GM18858 (cell line): ENCODE results near the gene COPS7A.
A peak's percentile ranks its signal among the peaks of the same experiment; 100 is the strongest.

Experiments
- ATAC-seq: cut with Tn5 transposase; IDR thresholded peaks from one replicate; pipeline ENCODE4 v1.9.1; 2021; ENCODE audit not compliant: unreplicated experiment

Gene COPS7A

DNA sequence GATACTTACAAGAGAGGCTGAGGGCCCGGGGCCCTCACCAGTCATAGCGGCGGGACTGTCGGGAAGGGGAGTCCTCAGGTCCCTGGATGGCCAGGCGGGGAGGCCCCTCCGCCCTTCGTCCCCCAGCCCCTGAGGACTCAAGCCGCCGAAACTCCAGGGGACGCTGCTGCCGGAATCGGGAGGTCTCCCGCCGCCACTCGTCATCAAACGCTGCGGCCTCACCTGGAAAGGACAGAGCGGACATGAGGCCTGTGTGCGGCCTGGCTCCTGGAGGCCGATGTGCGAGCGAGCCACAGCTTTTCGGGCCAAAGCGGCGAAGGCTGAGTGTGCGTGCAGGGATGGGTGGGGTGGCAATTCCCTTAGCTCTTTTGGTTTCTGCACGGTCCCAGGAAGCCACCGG lies 24.9 kb downstream of the COPS7A start:
- ATAC-seq = no peak

- no peak for ATAC-seq
Measured at GRCh38 chr12:6750506-6750905, 26.7 kb downstream of the COPS7A start.

DNA sequence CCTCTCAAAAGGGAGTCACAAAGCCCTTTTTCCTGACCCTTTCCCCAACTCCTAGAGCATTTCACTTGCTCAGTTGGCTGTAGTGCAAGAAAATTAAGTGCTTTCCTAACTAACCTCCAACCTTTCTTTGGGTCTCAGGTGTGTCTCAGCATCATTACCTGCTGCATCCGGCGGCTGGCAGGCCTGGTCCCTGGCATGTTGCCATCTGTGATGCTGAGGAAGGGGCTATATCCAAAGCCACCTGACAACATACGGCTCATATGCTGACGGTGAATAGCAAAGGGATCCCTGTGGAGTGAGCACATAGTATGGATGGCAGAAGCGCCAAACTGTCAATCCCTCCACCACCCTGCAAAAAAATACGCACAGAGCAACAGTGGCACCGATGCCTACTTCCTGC lies 27.9 kb downstream of the COPS7A start:
- ATAC-seq = no peak

DNA sequence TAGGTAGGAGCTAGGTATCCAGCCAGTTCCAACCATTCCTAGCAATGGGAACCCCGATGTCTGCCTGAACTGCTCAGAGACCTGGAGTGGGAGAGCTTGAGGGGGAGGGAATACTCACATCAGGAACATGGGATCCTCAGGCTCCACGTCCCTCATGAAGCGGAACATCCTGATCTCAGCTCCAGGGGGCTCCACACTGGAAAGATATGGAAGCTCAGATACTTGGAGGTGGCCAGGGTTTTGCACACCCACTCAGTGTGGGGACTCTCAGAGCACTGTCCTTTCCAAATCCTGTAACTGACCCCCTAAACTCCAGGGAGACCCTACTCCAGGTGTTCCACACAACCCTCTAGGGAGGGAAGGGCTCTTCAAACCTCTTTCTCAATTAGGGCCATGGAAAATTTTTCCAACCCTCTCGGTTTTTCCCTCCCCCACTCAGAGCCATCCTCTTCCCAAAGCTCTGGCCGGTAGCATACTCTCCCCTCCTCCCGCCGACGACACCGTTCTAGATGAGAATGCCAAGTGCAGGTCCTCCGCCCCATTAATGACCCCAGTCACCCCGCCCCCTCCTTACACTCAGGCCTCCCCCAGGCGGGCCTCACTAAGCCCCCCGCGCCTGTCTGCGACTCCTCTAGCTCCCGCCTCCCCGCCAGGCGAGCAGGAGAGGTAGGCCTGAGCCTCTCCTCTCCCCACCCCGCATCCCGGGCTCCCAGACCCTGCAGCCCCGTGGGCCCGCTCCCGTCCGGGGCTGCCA lies 28.5 kb downstream of the COPS7A start:
- ATAC-seq = no peak

GRCh38 chr12:6752921-6753771 lies 29.3 kb downstream of the COPS7A start, which contains the start of gene MLF2:
TSS of gene MLF2 (minus strand) at chr12:6753141. CDS start at chr12:6752334, 807 bp downstream.
- peak; percentile 87 for ATAC-seq

DNA sequence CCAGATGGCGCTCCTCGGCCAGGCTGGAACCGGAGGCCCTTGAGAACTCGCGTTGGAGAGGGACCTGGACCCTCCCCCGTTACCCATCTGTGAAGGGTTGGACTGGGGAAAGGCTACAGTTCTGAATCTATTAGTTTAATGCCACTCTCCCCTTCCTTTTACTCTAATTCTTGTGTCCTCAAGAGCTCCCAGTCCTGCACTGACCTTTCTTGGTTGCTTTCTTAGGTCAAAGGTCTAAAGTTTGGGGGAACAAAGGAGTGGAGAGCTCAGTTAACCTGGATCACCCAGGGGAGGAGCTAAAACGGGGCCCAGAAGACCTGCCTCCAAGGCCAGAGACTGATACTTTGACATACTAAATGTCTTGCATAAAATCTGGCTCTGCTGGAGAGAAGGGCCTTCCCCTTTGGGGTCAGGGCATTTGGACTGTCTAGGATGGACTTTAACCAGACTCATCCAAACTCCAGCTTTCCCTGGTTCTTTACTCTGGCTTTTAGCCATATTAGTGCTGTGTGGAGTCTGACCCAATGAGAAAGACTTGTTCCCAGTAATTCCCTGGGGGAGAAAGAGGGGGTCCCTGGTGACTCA lies 30.0 kb downstream of the COPS7A start:
- ATAC-seq = no peak

GRCh38 chr12:6754411-6754810 lies 30.6 kb downstream of the COPS7A start:
- ATAC-seq = no peak

- ATAC-seq = no peak
Measured at GRCh38 chr12:6757028-6757690, 33.3 kb downstream of the COPS7A start.

GRCh38 chr12:6758506-6759095 lies 34.8 kb downstream of the COPS7A start:
- ATAC-seq = no peak

GRCh38 chr12:6759741-6760140 lies 35.9 kb downstream of the COPS7A start:
- ATAC-seq = no peak

DNA sequence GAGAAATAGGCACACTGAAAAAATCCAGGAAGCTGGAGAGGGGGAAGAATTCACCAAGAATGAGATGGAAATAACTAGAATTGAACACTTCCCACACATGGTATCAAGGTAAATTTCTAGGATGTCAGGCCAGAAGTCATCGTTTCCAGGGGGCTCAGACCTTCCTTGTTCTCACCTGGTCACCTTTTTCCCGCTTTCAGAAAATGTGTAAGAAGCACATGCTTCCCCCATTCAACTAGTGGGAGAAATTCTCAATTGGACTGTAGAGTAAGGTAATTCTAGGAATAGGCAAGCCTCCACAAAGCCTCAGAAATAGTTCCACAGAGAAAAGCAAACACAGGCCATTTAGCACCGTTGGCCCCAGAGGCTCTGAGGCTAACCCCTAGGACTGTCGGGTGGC lies 39.5 kb downstream of the COPS7A start:
- no peak for ATAC-seq

- peak; percentile 80 for ATAC-seq
Measured at GRCh38 chr12:6764011-6764828, 40.4 kb downstream of the COPS7A start.

- no peak for ATAC-seq
Measured at GRCh38 chr12:6765048-6765633, 41.3 kb downstream of the COPS7A start.

DNA sequence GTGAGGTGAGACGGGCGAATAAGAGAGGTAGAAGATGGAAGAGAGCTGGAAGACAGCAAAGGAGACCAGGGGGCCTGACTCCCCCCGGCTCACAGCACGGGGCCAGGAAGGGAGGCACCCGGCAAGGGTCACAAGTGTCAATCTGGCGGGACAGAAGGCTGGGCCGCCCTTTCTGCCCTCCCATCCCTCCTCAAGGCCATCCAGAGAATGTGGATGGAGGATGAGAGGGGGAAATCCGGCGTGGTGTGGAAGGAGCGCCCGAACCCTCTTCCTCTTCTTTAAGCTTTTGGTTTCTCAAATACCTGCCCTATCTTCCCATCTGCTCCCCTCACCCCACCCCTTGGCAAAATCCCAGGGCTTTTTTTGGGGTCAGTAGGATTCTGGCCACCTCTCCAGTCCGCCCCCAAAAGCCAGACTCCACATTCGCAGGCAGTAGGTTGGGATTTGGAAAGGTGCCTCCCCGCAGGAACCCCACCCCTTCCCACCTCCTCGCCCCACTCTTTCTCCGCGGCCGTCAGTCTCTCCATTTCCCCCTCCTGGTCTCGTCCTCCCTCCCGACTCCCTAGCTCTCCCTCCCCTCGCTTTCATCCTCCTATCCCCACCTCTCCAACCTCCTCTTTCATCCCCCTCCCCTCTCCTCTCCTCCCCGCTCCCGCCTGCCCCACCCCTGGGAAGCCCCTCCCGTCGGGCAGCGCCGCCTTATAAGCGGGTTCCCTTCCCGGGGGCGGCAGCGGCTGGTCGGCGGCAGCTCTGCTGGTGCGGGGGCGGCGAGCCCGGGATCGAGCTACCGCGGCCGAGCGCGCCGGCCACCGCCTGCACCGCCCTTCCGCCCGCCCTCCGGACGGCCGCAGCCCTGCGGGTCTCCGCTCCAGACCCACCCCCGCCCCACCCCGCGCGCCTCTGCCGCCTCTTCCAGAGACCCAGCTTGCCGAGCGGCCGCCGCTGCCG lies 42.1 kb downstream of the COPS7A start, which contains the start of gene PTMS:
PTMS (plus strand) TSS at position 730 of the 948 bp plus-strand sequence. CDS start 343 bp downstream, outside the sequence.
- no peak for ATAC-seq

DNA sequence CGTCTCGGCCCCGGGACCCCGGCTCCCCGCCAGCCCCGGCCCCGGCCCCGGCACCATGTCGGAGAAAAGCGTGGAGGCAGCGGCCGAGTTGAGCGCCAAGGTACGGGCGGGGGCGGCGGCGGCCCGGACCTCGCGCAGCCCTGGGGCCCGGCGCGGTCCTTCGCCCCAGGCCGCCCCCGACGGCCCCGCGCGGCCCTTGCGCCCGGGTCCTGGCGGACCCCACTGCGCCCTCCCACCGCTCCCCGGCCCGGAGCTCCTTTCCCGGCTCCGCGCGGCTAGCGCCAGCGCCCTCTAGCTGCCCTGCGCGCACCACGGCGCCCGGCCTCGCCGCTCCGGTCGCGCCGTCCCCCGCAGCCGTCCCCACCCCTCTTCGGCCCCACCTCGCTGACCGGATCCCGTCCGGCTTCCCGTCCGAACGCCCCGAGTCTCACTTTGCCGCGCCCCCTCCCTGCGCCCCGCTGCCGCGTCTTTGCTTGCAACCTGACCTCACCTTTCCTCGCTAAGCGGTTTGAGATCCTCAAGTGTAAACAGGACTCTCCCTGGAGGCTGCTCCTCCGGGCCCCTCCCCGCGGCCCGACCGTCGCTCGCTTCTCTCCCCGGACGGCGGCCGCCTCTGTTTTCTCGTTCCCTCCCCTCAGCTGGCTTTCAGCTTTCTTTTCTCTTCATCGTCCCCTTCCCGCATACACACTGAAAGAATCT lies 43.0 kb downstream of the COPS7A start:
- no peak for ATAC-seq

GRCh38 chr12:6767353-6768319 lies 43.8 kb downstream of the COPS7A start:
- no peak for ATAC-seq
